Duodenal mucosa (tissue), 2 donors: ENCODE data around the gene SHLD3.
"Not testable (repeated sequence)": the region's sequence is repeated elsewhere in the genome, so short reads cannot be mapped to it uniquely, and the experiment has no call there.

ENCODE experiments used
- H3K27ac ChIP-seq: one replicate; pipeline ENCODE4 v1.7.0; 2013; ENCODE audit warnings: low read depth, low read length
- H3K27me3 ChIP-seq, 2 donors: one replicate each; pipeline ENCODE4 v1.7.0; 2013; ENCODE audit warnings: low read length in 2 of 2, control low read depth in 1 of 2; ENCODE audit not compliant: insufficient read depth in 2 of 2, control insufficient read depth in 1 of 2
- H3K36me3 ChIP-seq, 2 donors: one replicate each; pipeline ENCODE4 v1.7.0; 2013; ENCODE audit warnings: low read length in 2 of 2, control low read depth in 1 of 2; ENCODE audit not compliant: insufficient read depth in 2 of 2, control insufficient read depth in 1 of 2
- H3K4me1 ChIP-seq, 2 donors: one replicate each; pipeline ENCODE4 v1.7.0; 2013; ENCODE audit warnings: low read length in 2 of 2, control low read depth in 1 of 2; ENCODE audit not compliant: insufficient read depth in 2 of 2, control insufficient read depth in 1 of 2
- H3K4me3 ChIP-seq, 2 donors: one replicate each; pipeline ENCODE4 v1.7.0; 2013; ENCODE audit warnings: low read length in 2 of 2, low read depth in 1 of 2
- H3K9ac ChIP-seq, 2 donors: one replicate each; pipeline ENCODE4 v1.7.0; 2013; ENCODE audit warnings: low read length in 2 of 2, low read depth in 1 of 2
- H3K9me3 ChIP-seq, 2 donors: one replicate each; pipeline ENCODE4 v1.7.0; 2013; ENCODE audit warnings: low read length in 2 of 2, control low read depth in 1 of 2; ENCODE audit not compliant: control insufficient read depth in 1 of 2

SHLD3 gene

GRCh38 chr5:65672796-65673195 lies 48.0 kb downstream of the SHLD3 start:
- Histone ChIP-seq H3K4me1 (no peaks in the 10 kb centered on the region), H3K36me3 (peaks cover 0 to 2% of the 10 kb centered on the region in 2 donors), H3K9ac (no peak overlapping the region), H3K27ac (no peak overlapping the region), H3K27me3 (no peaks in the 10 kb centered on the region), H3K9me3 (no peaks in the 10 kb centered on the region), H3K4me3 (no peak overlapping the region)

GRCh38 chr5:65674749-65675148 lies 49.9 kb downstream of the SHLD3 start:
- H3K4me1 ChIP-seq: no peaks in the 10 kb centered on the region
- H3K9me3 ChIP-seq: no peaks in the 10 kb centered on the region
- peaks cover 0 to 4% of the 10 kb centered on the region in 2 donors for H3K36me3 ChIP-seq
- no peak overlapping the region for H3K9ac ChIP-seq
- H3K27ac ChIP-seq: no peak overlapping the region
- H3K27me3 ChIP-seq: no peaks in the 10 kb centered on the region
- no peak overlapping the region for H3K4me3 ChIP-seq

- H3K9ac ChIP-seq, H3K4me3 ChIP-seq: not testable (repeated sequence)
These were observed 51.2 kb downstream of the SHLD3 start for GRCh38 chr5:65676056-65676455.

More at GRCh38 chr5:65676056-65676455, 51.2 kb downstream of the SHLD3 start:
- not testable (repeated sequence) for H3K9me3 ChIP-seq, H3K36me3 ChIP-seq, H3K27me3 ChIP-seq, H3K27ac ChIP-seq, H3K4me1 ChIP-seq
